GM15510 (cell line): ENCODE results near the gene BTRC.

Experiments used
- POLR2A ChIP-seq: IDR thresholded peaks from 3 replicates; pipeline ENCODE4 v1.6.1; 2011; ENCODE audit warnings: borderline replicate concordance; ENCODE audit not compliant: insufficient read length; ENCODE audit errors: extremely low read depth

Gene BTRC

DNA sequence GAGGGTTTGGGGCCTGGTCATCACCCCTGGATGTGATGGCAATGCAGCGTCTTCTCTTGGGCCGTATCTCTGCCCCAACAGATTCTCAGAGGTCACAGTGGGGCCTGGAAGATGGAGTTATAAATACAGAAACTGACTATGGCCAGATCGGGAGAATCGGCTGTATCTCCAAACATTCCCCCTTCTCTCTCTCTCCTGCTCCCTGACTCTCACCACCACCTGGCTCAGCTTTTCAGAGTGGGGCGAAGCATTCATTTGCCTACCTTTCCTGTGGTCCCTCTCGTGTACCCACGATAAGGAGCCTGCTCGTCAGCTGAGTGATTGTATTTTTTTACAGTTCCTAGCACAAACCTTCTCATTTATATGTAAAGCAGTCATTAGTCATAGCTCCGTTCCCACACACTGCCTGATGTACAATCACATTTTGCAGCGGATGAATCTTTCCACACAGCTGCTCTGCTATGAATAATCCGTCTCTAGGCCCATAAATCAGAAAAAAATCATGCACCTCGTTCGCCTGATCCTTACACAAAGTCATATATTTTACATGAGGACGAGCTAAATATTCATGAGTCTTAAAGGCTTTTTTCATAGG is 23.2 kb upstream of the BTRC start:
- no peak for TF ChIP-seq POLR2A

DNA sequence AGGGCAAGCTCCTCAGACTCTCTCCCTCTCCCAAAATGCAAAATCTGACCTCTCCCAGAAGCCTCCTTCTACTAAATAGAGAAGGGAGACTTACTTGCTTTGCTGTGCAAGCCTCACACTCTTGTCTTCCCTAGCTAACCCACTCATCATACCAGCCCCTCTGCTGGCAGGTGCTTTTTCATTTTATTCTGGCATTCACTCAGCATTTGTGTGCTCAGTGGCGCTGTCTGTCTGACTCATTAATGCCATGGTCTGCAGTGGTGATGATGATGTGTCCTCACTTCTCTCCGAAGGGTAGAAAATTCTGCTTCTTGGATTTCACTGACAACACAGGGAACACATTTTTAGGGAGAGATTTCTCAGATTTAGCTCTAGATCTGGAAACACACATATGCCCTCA is 22.0 kb upstream of the BTRC start:
- TF ChIP-seq POLR2A, result no peak

DNA sequence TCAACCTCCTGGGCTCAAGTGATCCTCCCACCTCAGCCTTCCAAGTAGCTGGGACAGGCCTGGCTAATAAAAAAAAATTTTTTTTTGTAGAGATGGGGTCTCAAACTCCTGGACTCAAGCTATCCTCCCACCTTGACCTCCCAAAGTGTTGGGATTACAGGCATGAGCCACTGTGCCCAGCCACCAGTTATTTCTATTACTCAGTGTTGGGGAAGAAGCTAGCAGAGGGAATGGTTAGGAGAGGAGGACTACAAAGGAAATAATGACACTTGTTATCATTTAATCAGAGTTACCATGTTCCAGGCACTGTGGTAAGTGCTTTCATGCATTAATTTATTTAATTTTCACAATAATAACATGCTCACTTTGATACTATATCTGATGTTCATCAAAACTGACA is 17.6 kb upstream of the BTRC start:
- no peak for TF ChIP-seq POLR2A

GRCh38 chr10:101337836-101338235 is 16.1 kb upstream of the BTRC start:
- TF ChIP-seq POLR2A, result no peak

DNA sequence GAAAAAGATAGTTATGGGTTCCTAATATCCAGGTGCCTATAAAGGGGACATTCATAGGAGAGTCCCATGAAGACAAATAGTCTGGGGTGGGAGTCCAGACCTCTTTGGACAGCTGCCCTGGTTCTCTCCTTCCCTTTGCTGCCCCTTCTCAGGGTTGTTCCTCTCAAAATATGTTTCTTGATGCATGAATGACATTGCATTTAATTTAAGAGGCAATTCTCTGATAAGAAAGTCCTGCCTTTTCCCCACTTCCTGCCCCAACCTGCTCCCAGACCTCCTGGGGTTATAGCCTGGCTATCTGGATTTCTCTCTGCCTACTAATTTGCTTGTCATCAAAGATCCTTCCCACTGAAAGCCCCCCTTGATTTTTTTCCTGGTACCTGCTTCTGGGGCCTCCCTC is 12.5 kb upstream of the BTRC start:
- TF ChIP-seq POLR2A, result no peak

DNA sequence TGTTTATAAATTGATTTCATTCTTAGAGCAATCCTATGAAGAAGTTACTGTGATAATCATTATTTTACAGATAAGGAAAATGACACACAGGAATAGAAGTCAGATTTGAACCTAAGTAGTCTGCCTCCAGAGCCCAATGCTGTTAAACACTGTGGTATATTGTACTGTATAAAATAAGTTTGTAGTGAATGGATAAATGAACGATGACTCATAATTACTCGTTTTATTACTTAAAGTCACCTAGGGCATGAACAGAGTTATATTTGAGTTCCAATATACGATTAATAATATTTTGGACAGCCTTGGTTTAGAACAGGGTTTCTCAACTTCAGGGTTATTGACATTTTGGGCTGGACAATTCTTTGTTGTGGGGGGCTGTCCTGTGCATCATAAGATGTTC is 7.8 kb upstream of the BTRC start:
- no peak for TF ChIP-seq POLR2A

DNA sequence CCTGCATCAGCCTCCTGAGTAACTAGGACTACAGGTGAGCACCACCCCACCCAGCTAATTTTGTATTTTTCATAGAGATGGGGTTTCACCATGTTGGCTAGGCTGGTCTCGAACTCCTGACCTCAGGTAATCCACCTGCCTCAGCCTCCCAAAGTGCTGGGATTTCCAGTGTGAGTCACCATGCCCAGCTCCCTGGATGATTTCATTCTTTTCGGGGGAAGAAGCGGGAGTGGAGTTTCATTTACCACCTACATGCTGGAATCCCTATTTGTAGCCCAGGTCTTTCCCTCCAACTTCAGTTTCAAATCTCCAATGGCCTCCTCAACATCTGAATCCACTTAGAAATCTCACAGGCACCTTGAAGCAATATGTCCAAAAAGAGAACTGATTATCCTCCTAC is 2.9 kb upstream of the BTRC start:
- TF ChIP-seq POLR2A, result no peak

DNA sequence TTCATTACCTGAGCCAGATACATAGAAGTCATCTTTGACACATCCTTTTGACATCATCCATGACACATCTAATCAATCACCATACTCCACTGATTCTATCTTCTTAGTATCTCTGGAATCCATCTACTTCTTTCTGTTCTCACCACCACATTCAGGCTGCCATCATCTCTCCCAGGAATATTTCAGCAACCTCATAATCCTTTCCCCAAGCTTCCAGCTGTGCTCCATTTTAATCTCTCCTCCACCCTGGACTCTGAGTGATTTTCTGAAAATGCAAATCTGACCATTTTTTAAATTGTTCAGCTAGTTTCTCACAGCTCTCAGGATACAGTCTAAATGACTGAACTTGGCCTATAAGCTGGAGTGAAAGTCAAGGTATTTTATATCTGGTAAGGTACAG is 2.5 kb upstream of the BTRC start:
- no peak for TF ChIP-seq POLR2A

GRCh38 chr10:101354328-101355071 is 535 bp downstream of the BTRC start:
- no peak for TF ChIP-seq POLR2A

DNA sequence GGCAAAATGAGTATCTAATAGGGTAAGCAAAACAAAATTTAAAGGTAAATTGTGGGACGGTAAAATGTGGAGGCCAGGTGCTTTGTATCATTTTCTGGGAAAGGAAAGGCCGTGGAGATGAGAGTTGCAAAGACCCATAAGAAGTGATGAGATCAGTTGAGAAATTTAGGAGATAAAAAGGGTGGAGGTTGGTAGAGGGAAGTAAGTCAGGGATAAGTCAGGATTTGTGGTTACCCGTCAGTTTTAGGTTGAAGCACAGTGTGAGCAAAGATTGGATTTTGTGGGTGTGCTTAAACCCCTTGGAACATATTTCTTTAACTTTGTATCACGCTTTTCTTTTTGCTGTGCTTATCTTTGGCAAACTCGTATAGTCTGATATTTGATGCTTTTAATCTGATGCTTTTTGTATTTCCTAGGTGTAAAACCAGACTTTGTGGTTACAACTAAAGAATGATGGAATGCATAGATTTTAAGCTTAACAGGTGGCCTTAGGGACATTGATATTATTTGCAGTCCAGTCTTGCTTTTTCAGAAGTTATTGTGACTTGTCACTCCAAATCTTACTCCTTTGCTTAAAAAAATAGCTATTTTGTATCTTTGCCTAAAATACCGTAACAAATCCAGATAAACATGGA is 1.2 kb downstream of the BTRC start:
- no peak for TF ChIP-seq POLR2A

DNA sequence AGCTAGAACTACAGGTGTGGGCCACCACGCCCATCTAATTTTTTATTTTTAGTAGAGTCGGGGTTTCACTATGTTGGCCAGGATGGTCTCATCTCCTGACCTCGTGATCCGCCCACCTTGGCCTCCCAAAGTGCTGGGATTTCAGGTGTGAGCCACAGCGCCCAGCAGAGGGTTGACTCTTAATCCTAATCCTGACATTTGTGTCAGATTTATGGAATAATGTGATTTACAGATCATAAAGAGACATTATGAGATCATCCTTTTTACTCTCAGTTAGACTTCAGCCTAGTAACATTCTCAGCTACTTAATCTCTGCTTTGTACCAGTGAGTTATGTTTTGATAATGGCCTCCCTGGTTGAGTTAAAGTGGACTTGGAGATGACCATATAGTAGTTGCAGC is 2.2 kb downstream of the BTRC start:
- TF ChIP-seq POLR2A, result no peak

DNA sequence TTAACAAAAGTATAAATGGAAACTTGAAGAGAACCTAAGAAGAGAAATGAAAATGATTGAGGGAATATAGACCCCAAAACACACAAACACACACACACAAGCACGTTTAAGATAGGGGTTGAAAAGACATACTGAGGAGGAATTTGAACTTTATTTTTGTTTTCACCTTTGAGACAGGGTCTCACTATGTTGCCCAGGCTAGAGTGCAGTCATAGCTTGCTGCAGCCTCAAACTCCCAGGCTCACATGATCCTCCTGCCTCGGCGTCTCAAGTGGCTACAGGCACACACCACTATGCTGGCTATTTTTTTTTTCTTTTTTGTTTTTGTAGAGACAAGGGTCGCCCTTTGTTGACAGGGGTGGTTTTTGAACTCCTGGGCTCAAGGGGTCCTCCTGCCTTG is 4.0 kb downstream of the BTRC start:
- no peak for TF ChIP-seq POLR2A

- TF ChIP-seq POLR2A, result no peak
Observed at GRCh38 chr10:101358706-101359300, 4.8 kb downstream of the BTRC start.

- no peak for TF ChIP-seq POLR2A
Observed at GRCh38 chr10:101363850-101364400, 10.0 kb downstream of the BTRC start.

DNA sequence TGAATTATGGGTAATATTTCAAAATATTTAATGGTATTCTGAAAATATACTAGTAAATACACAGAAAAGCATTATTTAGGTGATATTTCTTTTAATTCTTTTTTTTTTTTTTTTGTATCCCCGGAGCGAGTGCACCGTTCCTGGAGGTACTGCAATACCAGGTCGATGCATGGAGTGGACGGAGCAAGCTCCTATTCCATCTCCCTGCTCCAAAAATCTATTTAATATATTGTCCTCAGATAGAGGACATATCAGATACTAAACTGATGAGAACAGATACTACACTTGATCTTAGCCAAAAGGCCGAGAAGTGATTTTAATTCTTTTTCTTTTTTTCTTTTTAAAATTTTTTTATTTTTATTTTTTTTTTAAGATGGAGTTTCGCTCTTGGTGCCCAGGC is 10.8 kb downstream of the BTRC start:
- TF ChIP-seq POLR2A, result no peak

DNA sequence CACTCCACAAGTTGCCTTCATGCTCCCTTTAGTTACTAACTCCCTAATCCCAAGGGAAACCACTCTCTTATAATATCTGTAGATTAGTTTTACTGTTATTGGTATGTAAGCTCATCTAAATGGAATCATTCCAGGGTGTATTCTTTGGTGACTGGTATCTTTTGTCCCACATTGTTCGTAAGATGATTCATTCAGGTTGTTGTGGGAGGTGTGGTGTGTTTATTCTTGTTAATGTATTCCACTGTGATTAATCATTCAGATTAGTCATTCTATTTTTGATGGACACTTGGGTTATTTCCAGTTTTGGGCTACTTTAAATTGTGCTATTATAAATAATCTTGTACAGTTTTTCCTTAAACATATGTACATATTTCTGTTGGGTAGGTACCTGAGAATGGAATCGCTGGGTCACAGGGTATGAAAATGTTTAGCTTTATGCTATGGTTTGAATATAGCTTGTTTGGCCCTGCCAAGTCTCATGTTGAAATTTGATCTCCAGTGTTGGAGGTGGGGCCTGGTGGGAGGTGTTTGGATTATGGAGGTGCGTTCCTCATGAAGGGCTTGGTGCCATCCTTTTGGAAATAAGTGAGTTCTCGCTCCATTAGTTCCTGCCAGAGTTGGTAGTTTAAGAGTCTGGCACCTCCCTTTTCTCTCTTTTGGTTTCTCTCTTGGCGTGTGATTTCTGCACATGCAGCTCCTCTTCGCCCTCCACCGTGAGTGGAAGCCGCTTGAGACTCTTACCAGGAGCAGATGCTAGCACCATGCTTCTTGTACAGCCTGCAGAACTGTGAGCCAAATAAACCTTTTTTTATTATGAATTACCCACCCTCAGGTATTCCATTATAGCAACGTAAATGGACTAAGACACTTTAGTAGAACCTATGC is 13.8 kb downstream of the BTRC start:
- no peak for TF ChIP-seq POLR2A

GRCh38 chr10:101373063-101373462 is 19.1 kb downstream of the BTRC start:
- TF ChIP-seq POLR2A, result no peak
